Endothelial cell of umbilical vein (primary cell): ENCODE data around the gene RAB8B.

Experiments used
- CTCF ChIP-seq, 2 donors: IDR thresholded peaks; 1 replicate in 1 of 2; 2 replicates in 1 of 2; pipeline ENCODE4 v1.5.1; 2011; ENCODE audit warnings: low read length in 2 of 2, mild to moderate bottlenecking in 2 of 2, moderate library complexity in 2 of 2, control low read depth in 1 of 2, inconsistent platforms in 1 of 2, low read depth in 1 of 2; ENCODE audit not compliant: insufficient read depth in 1 of 2; ENCODE audit errors: extremely low read depth in 1 of 2
- EZH2 ChIP-seq: IDR thresholded peaks from 2 replicates; pipeline ENCODE4 v1.6.1; 2012; ENCODE audit warnings: borderline replicate concordance, low read depth, mild to moderate bottlenecking, moderate library complexity, low read length, inconsistent platforms; ENCODE audit not compliant: severe bottlenecking
- GATA2 ChIP-seq: IDR thresholded peaks from 2 replicates; pipeline ENCODE4 v1.7.0; 2011; ENCODE audit warnings: low read depth, mild to moderate bottlenecking, moderate library complexity, mixed read lengths, low read length; ENCODE audit not compliant: insufficient read length, insufficient read depth
- JUN ChIP-seq: IDR thresholded peaks from 2 replicates; pipeline ENCODE4 v1.6.1; 2011; ENCODE audit warnings: borderline replicate concordance, low read depth; ENCODE audit not compliant: insufficient read length, insufficient read depth
- MYC ChIP-seq: IDR thresholded peaks from one replicate; pipeline ENCODE4 v1.6.1; 2011; ENCODE audit warnings: mild to moderate bottlenecking, low read depth, low read length
- POLR2A ChIP-seq: IDR thresholded peaks from 2 replicates; pipeline ENCODE4 v1.6.1; 2012; ENCODE audit warnings: low read depth, mild to moderate bottlenecking, control low read depth, low read length
- POLR2AphosphoS5 ChIP-seq: IDR thresholded peaks from 2 replicates; pipeline ENCODE4 v1.6.1; 2012; ENCODE audit warnings: low read depth, mild to moderate bottlenecking, control low read depth, low read length, moderate library complexity; ENCODE audit not compliant: insufficient read depth

GRCh38 chr15:63172376-63172775 is 17.0 kb upstream of the RAB8B start:
- no peak for TF ChIP-seq CTCF (IDR thresholded peaks at IDR 0.05; ENCODE audit: extremely low read depth in 1 of 2, insufficient read depth in 1 of 2, low read depth in 1 of 2, low read length in 2 of 2)
- no peak for TF ChIP-seq MYC
- no peak for TF ChIP-seq POLR2AphosphoS5
- no peak for TF ChIP-seq EZH2
- no peak for TF ChIP-seq POLR2A
- TF ChIP-seq JUN: no peak
- no peak for TF ChIP-seq GATA2
